Measurements from ENCODE around the gene ABTB2.
A peak's percentile ranks its signal among the peaks of the same experiment; 100 is the strongest.

ABTB2 gene

DNA sequence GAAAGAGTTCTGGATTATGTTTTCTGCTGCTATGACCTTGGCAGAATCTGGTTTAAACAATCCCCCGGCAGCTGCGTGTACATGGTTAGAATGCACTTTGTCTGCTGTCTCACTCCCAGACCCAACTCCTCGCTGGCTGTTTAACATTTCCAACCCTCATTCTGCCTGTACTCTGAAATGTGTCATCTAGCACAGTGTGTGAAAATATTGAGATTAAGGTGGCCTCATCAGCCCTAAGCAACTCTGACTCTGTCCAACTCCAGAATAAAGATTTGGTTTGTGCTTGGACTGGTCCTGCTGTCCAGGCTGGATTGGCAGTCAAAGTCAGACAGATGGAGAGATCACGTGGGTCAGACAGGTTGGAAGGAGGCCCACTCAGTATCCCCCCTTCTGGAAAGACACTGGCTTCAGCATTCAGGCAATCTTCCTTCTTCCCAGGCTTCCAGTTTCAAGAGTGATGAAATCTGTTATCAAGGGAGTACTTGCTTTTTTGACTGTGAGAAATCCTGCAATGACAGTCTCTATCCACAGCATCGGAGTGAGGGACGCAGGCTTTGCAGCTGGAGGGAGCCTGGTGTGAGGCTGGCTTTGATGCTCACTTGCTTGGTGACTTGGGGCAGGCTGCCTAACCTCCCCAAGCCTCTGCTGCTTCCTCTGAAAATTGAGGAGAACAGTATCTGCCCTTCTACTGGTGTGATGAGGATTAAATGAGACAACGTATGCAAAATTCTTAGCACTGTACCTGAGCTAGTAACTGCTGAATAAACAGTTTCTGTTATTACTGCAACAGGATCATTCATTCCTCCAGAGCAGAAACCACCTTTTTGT is 29.8 kb downstream of the ABTB2 start:
- DNase-seq, result peak in 36 of 42 donors; percentile 17 to 83 (median 52)
- intact Hi-C loops (cut with DNase I), result no loop called here

- intact Hi-C loops (cut with DNase I), result no loop called here
- DNase-seq, result no peak
Observed at GRCh38 chr11:34324466-34324865, 33.3 kb downstream of the ABTB2 start.

- intact Hi-C loops (cut with DNase I), result no loop called here
- no peak for DNase-seq
Observed at GRCh38 chr11:34323601-34324000, 34.2 kb downstream of the ABTB2 start.

GRCh38 chr11:34318111-34319037 is 39.4 kb downstream of the ABTB2 start:
- intact Hi-C loops (cut with DNase I), result no loop called here
- DNase-seq, result no peak

DNA sequence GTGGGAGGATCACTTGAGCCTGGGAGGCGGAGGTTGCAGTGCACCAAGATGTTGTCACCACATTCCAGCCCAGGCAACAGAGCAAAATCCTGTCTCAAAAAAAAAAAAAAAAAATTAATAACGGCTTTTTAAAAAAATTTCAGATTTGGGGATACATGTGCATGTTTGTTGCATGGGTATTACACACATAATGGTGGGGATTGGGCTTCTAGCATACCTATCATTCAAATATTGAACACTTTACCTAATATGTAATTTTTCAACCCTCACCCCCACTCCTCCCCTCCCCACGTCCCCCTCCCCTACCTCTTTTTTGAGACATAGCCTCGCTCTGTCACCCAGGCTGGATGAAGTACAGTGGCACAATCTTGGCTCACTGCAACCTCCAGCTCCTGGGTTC is 40.1 kb downstream of the ABTB2 start:
- intact Hi-C loops (cut with DNase I), result no loop called here
- no peak for DNase-seq

- no peak for DNase-seq
- intact Hi-C loops (cut with DNase I), result no loop called here
Observed at GRCh38 chr11:34317036-34317360, 40.8 kb downstream of the ABTB2 start.

GRCh38 chr11:34316347-34317035 is 41.3 kb downstream of the ABTB2 start:
- intact Hi-C loops (cut with DNase I), result no loop called here
- DNase-seq, result peak in 5 of 42 donors; percentile 16 to 43 (median 41)

DNA sequence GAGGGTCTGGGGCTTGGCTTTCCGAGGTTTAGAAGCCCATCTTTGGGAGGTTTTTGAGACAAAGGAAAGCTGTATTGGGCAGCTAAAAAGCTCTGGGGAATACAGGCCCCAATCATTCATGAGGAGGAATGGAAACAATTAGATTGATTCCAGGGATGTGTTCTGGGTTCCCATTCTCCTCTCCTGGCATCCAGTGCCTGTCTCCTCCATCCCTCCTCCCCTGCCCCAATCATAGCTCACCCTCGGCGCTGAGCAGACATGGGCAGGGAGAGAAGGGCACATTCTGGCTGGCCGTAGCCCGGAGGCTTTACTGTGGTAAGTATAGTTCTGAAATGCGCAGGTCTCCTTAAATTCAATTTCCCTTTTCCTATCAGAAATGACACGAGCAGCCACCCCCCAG is 42.4 kb downstream of the ABTB2 start:
- DNase-seq, result no peak
- intact Hi-C loops (cut with DNase I), result no loop called here

DNA sequence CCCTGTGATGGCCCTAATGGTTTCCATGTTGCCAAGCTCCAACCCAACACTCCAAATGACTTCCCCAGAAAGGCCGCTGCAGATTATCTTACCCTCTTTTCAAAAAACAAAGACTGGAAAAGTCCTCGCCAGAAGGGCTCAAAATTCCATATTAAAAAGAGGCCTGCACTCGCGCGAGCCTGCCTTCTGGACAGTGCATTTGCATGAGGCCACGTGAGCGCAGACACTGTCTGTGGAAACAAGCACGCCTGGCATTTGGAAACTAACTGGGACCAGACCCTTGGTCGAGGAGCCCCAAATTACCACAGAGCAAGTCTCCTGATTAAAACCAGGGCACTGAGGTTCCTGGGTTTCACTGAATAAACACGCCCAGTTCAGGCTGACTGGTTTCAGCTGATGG is 42.9 kb downstream of the ABTB2 start:
- intact Hi-C loops (cut with DNase I), result no loop called here

GRCh38 chr11:34314176-34314575 is 43.6 kb downstream of the ABTB2 start:
- no peak for DNase-seq
- intact Hi-C loops (cut with DNase I), result no loop called here

More for the DNA sequence above, 42.9 kb downstream of the ABTB2 start:
- DNase-seq, result no peak

GRCh38 chr11:34313099-34313517 is 44.7 kb downstream of the ABTB2 start:
- intact Hi-C loops (cut with DNase I), result no loop called here
- DNase-seq, result peak in 1 of 42 donors; percentile 51

DNA sequence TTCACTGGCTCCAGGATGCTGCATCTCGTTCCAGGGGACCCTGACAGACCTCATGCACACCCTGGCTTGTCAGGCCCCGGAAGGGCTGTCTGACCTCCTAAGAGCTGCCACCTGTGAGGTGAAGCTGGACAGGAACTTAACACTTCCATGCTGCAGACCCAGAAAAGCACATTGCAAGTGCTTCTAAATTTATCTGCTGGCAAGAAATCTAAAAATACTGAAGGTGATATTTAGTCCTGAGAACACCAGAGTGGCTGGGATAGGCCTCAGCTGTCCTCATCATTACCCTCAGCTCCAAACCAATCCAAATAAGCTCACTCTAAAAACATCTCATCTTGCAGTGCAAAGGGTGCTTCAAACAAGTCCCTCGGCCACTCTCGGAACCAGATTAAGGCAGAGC is 46.7 kb downstream of the ABTB2 start:
- DNase-seq, result no peak
- intact Hi-C loops (cut with DNase I), result no loop called here

DNA sequence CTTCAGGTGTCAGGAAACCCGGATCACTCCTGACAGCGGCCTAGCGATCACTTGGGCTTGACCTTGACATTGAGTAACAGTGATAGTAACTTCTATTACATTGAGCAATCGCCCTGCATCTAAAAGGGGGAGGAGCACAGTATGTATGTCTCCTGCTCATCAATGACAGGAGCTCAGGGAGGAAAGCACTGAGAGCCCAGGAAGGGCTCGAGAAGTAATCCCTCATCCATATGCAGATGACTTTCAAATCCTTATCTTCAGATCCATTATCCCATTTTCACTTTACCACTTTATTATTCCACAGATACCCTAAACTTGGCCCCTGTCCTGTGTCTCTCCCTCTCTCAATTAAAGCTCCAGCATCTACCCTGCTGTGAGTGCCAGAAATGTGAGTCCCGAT is 47.8 kb downstream of the ABTB2 start:
- no peak for DNase-seq
- intact Hi-C loops (cut with DNase I), result no loop called here

DNA sequence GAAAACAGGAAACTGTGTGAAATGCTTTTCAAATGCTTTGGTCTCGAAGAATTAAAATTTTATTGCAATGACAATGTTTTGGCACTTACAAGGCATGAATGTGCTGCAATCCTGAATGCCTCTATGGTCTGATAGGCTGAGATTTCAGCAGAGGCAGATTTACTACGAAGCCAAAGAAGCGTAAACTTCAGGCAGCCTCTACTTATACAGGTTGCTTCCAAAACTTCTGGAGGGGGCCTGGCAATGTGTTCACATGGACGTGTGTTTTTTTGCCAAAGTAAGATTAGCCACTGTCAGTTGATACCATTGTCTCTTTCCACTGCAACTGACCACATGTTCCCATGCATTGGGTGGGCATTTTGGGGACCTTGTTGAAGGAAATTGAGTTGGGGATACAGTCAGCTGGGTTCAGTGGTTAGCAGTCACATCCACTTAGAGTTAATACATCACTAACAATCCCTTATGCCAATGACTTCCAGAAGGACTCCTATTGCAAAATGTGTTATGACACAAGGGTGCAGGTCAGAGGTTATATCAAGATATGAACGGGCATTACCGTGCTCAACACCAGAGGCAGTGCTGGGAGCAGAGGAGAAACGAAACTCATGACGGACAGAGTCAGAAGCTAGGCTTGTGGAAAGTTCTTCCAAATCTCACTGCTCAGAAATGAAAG is 48.8 kb downstream of the ABTB2 start:
- intact Hi-C loops (cut with DNase I), result no loop called here
- no peak for DNase-seq

DNA sequence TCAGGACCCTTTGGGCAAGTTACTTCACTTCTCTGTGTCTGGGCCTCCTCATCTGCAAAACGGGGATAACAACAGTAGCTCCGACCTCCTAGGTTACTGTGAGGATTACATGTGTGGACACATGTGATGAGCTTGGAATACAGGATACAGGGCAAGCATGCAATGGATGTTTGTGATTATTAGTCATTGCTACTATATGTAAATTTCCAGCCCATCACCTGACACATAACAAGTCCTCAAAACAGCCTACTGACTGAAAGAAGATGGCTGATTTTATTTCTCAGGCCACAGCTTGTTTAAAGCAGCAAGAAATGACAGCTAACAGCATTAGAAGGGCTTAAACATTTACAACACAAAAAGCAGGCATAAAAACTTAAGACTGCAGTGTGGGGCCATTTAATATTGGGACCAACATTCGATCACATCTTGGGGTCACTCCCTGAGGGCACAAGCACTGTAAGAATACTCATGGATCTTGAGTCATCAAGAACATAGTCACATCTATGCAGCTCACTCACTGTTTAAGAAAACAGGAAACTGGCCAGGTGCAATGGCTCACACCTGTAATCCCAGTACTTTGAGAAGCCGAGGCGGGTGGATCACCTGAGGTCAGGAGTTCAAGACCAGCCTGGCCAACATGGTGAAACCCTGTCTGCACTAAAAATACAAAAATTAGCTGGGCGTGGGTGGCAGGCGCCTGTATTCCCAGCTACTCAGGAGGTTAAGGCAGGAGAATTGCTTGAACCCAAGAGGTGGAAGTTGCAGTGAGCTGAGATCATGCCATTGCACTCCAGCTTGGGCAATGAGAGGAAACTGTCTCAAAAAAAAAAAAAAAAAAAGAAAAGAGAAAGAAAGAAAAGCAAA is 49.5 kb downstream of the ABTB2 start:
- intact Hi-C loops (cut with DNase I), result no loop called here
- no peak for DNase-seq

DNA sequence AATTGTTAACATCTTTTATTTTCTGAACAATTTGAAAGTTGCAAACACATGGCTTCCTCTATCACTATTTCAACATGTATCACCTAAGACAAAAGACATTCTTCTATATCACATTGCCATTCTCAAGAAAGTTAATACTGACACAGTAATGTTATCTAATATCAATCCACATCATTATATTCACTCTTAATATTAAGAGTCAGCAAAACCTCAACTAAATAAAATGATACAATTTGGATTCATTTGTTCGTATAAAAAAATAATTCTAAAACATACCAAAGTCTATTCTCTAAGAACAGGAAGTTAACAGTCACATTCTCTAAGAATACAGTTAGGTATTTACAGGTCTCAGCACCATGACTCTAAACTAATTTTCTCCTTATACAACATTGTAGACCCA is 52.0 kb downstream of the ABTB2 start:
- no peak for DNase-seq
- intact Hi-C loops (cut with DNase I), result no loop called here

- no peak for DNase-seq
- intact Hi-C loops (cut with DNase I), result no loop called here
Observed at GRCh38 chr11:34305193-34305592, 52.6 kb downstream of the ABTB2 start.

DNA sequence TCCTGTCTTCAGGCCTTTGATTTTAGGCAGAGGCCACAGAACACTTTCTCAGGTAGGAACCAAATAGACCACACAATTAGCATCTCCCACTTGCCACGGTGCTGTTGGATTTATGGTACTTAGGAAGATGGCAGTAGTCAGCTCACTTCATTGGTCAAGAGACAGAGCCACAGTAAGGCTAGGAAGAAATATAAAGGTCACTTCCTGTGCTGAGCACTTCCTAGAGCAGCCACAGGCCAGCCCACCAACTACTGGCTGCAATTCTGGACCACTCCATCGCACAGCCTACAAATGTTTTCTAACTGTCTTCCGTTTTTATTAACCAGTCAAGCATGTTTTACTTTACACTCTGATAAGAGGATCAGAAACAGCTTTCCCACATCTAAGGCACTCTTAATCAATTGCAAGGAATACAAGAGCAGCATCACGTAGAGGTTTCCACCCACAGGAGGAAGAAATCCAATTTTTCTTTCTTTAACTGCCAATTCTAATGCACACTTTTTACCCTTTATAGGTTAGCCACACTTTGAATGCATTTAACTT is 54.7 kb downstream of the ABTB2 start:
- intact Hi-C loops (cut with DNase I), result no loop called here
- no peak for DNase-seq
